NCI-H2196 (cell line): ENCODE data around the gene GP1BB.
"Not testable (repeated sequence)": the region's sequence is repeated elsewhere in the genome, so short reads cannot be mapped to it uniquely, and the experiment has no call there.

ENCODE experiments used
- DNase-seq: peaks from one replicate; lab custom pipeline; 2025; ENCODE audit not compliant: unreplicated experiment; lab: John Stamatoyannopoulos, UW

The GP1BB gene

DNA sequence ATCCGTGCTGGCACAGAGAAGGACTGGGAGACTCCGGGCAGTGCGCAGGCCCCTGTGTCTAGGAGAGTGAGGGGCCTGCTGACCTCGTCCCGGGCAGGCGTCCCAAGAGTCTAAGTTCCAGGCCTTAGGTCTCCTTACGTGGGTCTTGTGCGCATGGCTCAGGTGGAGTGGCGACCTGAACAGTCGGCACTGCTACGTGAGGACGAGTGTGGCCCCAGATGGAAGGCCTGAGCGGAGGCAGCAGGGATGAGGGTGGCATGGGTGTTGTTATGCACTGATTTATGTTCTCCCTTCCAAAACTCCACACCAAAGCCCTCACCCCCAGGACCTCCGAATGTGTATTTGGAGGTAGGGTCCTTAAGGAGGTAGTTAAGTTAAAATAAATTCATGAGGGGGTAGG lies 29.8 kb upstream of the GP1BB start:
- no peak for DNase-seq

DNA sequence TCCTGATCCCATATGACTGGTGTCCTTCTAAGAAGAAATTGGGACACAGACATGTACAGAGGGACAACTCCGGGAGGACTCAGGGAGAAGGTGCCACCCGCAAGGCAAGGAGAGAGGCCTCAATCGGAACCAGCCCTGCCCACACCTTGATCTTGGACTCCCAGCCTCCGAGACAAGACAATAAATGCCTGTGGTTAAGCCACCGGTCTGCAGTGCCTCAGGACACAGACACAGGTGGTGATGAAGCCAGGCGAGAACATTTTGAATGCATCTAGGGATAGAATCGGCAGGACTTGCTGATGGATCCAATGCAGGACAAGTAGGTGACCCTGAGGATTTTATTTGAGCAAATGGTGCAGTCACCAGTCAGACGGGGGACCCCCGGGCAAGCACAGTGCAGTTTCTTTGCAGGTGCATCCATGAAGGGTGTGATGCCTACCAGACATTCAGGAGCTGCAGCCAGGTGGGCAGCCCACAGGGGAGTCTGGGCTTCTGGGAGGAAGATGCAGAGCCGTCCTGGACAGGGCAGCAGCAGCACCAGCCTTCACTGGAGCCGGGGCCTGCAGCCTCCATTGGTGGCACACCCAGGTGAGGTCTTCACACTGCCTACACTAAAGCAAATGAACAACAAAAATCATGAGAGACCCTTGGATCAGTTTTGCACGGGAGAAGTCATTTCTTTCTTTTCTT lies 29.2 kb upstream of the GP1BB start:
- no peak for DNase-seq

DNA sequence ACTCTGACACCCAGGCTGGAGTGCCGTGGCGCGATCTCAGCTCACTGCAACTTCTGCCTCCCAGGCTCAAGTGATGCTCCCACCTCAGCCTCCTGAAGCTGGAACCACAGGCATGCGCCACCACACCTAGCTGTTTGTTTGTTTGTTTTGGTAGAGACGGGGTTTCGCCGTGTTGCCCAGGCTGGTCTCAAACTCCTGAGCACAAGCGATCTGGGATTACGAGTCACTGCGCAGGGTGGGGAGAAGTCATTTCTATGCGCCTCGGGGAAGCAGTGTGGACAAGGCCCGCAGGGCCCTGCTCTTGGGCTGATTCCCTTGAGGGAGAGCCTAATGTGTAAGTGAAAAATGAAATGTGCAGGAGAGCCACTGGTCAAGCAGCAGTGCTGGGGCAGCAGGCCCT lies 28.6 kb upstream of the GP1BB start:
- DNase-seq = no peak

DNA sequence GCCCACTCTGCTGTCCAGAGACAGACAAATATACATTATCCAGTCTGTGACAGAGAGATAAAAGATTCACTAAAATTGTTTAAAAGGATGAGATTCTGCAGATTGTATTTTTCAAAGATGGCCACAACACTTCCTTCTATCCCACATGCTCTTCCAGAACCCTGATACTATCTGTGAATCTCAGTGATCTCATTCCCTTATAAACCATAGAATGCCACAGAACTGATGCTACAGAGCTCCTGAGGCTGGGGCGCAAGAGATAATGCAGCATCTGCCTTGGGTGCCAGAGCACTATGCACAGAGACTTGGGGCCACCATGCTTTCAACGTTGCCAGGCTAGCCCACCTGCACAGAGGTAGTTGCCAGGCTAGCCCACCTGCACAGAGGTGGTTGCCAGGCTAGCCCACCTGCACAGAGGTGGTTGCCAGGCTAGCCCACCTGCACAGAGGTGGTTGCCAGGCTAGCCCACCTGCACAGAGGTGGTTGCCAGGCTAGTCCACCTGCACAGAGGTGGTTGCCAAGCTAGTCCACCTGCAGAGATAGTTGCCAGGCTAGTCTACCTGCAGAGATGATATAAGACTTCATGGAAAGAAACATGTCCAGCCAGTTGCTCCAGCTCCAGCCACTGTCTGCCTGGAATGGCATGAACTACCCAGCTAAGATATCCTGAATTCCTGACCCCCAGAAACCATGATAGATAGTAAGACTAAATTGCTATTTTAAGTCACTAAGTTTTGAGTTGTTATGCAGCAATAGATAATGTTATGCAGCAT lies 26.6 kb upstream of the GP1BB start:
- no peak for DNase-seq

DNA sequence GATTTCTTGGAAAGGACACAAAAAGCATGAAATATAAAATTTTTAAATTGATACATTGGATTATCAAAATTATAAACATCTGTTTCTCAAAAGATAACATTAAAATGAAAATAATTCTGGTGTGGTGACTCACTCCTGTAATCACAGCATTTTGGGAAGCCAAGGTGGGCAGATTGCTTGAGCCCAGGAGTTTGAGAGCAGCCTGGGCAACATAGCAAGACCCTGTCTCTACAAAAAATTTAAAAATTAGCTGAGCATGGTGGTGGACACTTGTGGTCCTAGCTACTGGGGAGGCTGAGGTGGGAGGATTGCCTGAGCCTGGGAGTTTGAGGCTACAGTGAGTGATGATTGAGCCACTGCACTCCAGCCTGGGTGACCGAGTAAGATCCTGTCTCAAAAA lies 25.5 kb upstream of the GP1BB start:
- DNase-seq = not testable (repeated sequence)

- DNase-seq = no peak
Observed at GRCh38 chr22:19700790-19701419, 22.4 kb upstream of the GP1BB start.

GRCh38 chr22:19701420-19702145 lies 21.8 kb upstream of the GP1BB start:
- DNase-seq = no peak

DNA sequence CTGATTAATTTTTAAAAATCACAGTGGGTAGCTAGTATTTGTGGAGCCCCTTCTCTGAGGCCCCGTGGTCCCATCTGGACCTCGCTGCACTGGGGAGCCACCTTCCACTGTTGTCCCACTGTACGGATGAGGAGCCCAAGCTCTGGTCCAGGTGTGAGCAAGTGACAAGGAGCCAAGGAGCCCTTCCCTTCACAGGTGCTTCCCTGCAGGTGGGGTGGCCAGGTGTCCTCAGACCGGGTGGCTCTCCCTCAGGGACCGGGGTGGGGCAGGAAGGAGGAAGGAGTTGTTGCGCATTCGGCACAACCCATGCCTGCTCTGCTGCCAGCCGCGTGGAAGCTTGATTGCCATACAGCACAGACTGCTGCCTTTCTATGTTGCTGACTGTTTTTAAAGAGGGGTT lies 19.5 kb upstream of the GP1BB start:
- DNase-seq = no peak

DNA sequence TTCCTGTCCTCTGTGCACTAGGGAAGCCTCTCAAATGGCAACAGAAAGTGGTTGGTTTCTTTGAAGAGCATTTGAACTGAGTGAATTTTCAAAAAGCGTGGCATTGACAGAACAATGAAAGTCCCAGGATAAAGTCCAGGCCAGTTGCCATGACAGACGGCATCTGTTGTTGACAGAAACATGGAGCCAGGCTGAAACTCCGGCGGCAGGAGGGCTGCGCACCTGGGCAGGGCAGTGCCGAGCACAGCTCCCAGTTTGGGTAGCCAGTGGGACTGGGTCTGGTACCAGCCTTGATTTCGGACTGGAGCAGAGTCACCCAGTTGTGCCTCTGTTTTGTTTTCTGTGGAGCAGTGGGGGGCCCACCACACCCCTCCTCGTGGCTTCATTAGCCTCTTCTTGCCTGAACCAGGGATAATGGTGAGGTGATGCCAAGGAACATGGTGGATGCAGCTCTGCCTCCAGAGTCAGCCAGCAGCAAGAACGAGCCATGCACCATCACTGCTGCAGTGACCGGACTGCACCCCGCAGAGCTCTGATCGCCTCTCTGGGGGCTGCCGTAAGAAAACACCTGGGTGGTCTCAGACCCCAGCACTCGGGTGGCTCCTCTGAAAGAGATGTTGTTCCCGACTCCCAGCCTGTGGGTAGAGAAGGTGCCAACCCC lies 18.9 kb upstream of the GP1BB start:
- no peak for DNase-seq

GRCh38 chr22:19705181-19705934 lies 18.0 kb upstream of the GP1BB start:
- DNase-seq = no peak

- no peak for DNase-seq
Observed at GRCh38 chr22:19706661-19707151, 16.6 kb upstream of the GP1BB start.

DNA sequence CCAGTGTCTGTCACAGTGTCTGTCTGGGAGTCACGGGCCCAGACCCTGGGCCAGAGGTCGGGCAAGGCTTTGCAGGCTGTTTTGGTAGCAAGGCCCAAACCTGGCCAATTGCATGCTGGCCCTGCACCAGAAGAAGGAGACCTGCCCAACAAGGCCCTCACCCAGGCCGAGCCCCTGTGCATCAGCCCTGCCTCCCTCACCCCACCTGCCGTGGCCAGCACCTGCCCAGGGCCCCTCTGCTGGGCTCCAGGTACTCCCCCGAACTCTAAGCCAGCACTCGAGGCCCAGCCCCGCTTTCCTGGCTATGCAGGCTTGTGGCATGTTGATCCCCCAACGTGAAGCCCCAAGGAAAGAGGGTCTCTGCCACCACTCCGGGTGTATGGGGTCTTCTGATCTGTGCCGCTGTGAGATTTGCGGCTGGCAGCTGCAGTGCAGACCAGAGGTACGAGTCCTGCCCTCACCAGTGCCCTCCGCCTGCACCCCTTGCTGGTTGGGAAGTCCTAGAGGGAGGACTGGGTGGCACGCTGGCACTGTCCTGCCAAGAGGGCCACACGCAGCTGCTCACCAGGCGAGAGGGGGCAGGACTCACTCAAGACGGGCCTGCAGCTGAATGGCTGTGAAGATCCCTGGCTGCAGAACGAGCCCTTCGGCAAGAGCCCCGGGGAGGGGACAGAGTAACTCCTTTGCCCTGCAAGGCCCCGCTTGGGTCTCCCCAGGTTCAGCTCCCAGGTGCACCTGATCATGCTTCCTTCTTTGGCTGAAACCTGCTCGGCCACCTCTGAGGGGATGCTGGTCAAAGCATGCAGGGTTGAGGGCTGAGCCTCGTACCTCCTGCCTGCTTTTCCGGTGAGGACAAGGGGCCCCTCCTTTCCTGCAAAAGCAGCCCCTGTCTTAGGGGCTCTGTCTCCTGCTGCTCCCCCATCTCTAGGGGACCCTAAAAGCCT lies 15.7 kb upstream of the GP1BB start:
- no peak for DNase-seq

GRCh38 chr22:19708321-19709011 lies 14.9 kb upstream of the GP1BB start:
- no peak for DNase-seq

GRCh38 chr22:19709063-19709769 lies 14.1 kb upstream of the GP1BB start:
- DNase-seq = no peak

GRCh38 chr22:19710020-19710768 lies 13.1 kb upstream of the GP1BB start:
- DNase-seq = no peak

DNA sequence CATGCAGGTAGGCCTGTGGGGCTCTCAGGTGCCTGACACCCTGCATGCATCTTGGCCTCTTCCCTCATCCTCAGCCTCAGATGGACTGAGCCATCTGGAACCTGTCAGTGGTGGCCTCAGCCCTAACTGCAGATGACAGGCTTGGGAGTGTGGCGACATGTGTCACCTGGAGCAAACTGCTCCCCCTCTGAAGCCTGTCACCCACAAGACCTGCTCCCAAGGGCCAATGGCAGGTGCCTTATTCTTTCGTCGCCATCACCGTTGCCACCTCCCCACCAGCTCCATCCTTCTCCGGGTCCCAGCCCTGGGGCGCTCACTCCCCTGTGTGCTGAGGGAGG lies 12.6 kb upstream of the GP1BB start:
- no peak for DNase-seq

DNA sequence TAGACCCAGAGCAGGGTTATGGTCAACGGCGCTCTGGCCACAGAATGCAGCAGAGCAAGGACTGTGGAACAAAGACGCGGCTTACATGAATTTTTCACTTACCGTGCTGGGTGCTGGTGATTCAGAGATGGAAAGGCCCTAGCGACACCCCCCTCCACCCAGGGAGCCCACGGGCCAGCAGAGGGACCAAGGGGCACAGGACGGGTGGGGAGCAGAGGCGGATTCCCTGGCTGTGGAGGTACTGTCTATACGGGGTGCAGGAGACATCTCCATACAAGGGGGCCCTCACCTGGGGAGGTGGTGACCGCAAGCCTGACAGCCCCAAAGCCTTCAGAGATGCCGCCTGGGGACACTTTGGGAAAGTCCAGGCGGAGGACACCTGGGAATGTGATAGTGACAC lies 10.1 kb upstream of the GP1BB start:
- DNase-seq = no peak
